Endothelial cell of umbilical vein (primary cell): ENCODE results near the gene SLC23A2. TPM values are rescaled to one million over a fixed set of nuclear protein-coding genes. Genes with fewer than 3 reads are reported as not detected.

Source experiments
- BruUV-seq: library from RNA; stranded (reverse); fragments of 400-500 nt; replicated peaks from 2 replicates; lab custom pipeline; 2021; lab: Mats Ljungman, UMichigan
- CTCF ChIA-PET: fragments of 300-600, 350-600 bp; sonication (Branson Sonifier 250); formaldehyde crosslinking; loops from one replicate; lab custom pipeline; 2021; ENCODE audit warnings: antibody characterized with exemption, inconsistent platforms; lab: Charles Lee
- POLR2A ChIA-PET: fragments of 300-600, 350-600 bp; sonication (Branson Sonifier 250); formaldehyde crosslinking; loops from one replicate; lab custom pipeline; 2021; ENCODE audit warnings: antibody characterized with exemption, inconsistent platforms; lab: Charles Lee
- DNase-seq: peaks from one replicate; pipeline ENCODE4 v3.0.0-alpha.2; 2011; ENCODE audit warnings: low read depth, low spot score
- FAIRE-seq: peaks from 2 replicates; lab custom pipeline; 2011; peaks lifted over from hg19 to GRCh38; lab: Jason Lieb, UNC
- H2AFZ ChIP-seq: 2 replicates; pipeline ENCODE4 v1.6.0; 2012; ENCODE audit warnings: low read depth, low read length, control low read depth, inconsistent platforms
- H3K27ac ChIP-seq: 2 replicates; pipeline ENCODE4 v1.5.1; 2011; ENCODE audit warnings: low read depth, mild to moderate bottlenecking, control low read depth, low read length, moderate library complexity; ENCODE audit not compliant: insufficient read depth
- H3K27me3 ChIP-seq, 2 experiments: 2 replicates each; pipeline versions ENCODE4 v1.6.0 to v1.6.1; 2011; ENCODE audit warnings: low read length in 2 of 2, mixed read lengths in 1 of 2; ENCODE audit not compliant: control insufficient read depth in 2 of 2, insufficient read depth in 2 of 2
- H3K36me3 ChIP-seq, 2 experiments: 2 replicates in 1 of 2; 3 replicates in 1 of 2; pipeline ENCODE4 v1.5.1; 2011; ENCODE audit warnings: low read length in 2 of 2, mild to moderate bottlenecking in 1 of 2, moderate library complexity in 1 of 2; ENCODE audit not compliant: control insufficient read depth in 2 of 2, insufficient read depth in 2 of 2; ENCODE audit errors: extremely low read depth in 1 of 2
- H3K4me1 ChIP-seq: 3 replicates; pipeline ENCODE4 v1.5.1; 2011; ENCODE audit warnings: mild to moderate bottlenecking, low read length; ENCODE audit not compliant: control insufficient read depth, insufficient read depth; ENCODE audit errors: extremely low read depth
- H3K4me2 ChIP-seq: 2 replicates; pipeline ENCODE4 v1.6.1; 2011; ENCODE audit warnings: low read length, control low read depth, mixed read lengths; ENCODE audit not compliant: insufficient read depth
- H3K4me3 ChIP-seq, 3 experiments: fragments of 200-600 bp in 1 of 3; sonication (generic), shearing (Covaris generic) in 1 of 3; replicated peaks in 1 of 3; 2 replicates each; pipeline ENCODE4 v1.5.1; 2011 to 2016; ENCODE audit warnings: control low read depth in 3 of 3, low read length in 3 of 3, mild to moderate bottlenecking in 2 of 3, inconsistent platforms in 1 of 3, low read depth in 1 of 3, moderate library complexity in 1 of 3; ENCODE audit not compliant: insufficient read depth in 1 of 3
- H3K79me2 ChIP-seq: 2 replicates; pipeline ENCODE4 v1.6.0; 2012; ENCODE audit warnings: low read length, inconsistent platforms; ENCODE audit not compliant: control insufficient read depth, insufficient read depth
- H3K9ac ChIP-seq: replicated peaks from 2 replicates; pipeline ENCODE3; 2011; ENCODE audit warnings: low read length, control low read depth; ENCODE audit not compliant: insufficient read depth; ENCODE audit errors: extremely low read depth
- H3K9me1 ChIP-seq: replicated peaks from 3 replicates; pipeline ENCODE4 v1.6.0; 2011; ENCODE audit warnings: mild to moderate bottlenecking, low read length; ENCODE audit not compliant: control insufficient read depth, insufficient read depth; ENCODE audit errors: extremely low read depth
- H3K9me3 ChIP-seq: replicated peaks from 2 replicates; pipeline ENCODE4 v1.5.1; 2012; ENCODE audit warnings: low read length, inconsistent platforms; ENCODE audit not compliant: control insufficient read depth, insufficient read depth
- H4K20me1 ChIP-seq: replicated peaks from 2 replicates; pipeline ENCODE3; 2011; ENCODE audit warnings: mild to moderate bottlenecking, low read length; ENCODE audit not compliant: control insufficient read depth, insufficient read depth; ENCODE audit errors: extremely low read depth
- CTCF ChIP-seq, 2 donors: IDR thresholded peaks; 1 replicate in 1 of 2; 2 replicates in 1 of 2; pipeline ENCODE4 v1.5.1; 2011; ENCODE audit warnings: low read length in 2 of 2, mild to moderate bottlenecking in 2 of 2, moderate library complexity in 2 of 2, control low read depth in 1 of 2, inconsistent platforms in 1 of 2, low read depth in 1 of 2; ENCODE audit not compliant: insufficient read depth in 1 of 2; ENCODE audit errors: extremely low read depth in 1 of 2
- EZH2 ChIP-seq: IDR thresholded peaks from 2 replicates; pipeline ENCODE4 v1.6.1; 2012; ENCODE audit warnings: borderline replicate concordance, low read depth, mild to moderate bottlenecking, moderate library complexity, low read length, inconsistent platforms; ENCODE audit not compliant: severe bottlenecking
- FOS ChIP-seq: IDR thresholded peaks from 2 replicates; pipeline ENCODE4 v1.6.1; 2011; ENCODE audit warnings: mild to moderate bottlenecking, low read length, moderate library complexity, borderline replicate concordance; ENCODE audit not compliant: insufficient read depth
- GATA2 ChIP-seq: IDR thresholded peaks from 2 replicates; pipeline ENCODE4 v1.7.0; 2011; ENCODE audit warnings: low read depth, mild to moderate bottlenecking, moderate library complexity, mixed read lengths, low read length; ENCODE audit not compliant: insufficient read length, insufficient read depth
- JUN ChIP-seq: IDR thresholded peaks from 2 replicates; pipeline ENCODE4 v1.6.1; 2011; ENCODE audit warnings: borderline replicate concordance, low read depth; ENCODE audit not compliant: insufficient read length, insufficient read depth
- MAX ChIP-seq: IDR thresholded peaks from 2 replicates; pipeline ENCODE4 v1.6.1; 2011; ENCODE audit not compliant: insufficient read depth, insufficient read length
- MYC ChIP-seq: IDR thresholded peaks from one replicate; pipeline ENCODE4 v1.6.1; 2011; ENCODE audit warnings: mild to moderate bottlenecking, low read depth, low read length
- POLR2A ChIP-seq: IDR thresholded peaks from 2 replicates; pipeline ENCODE4 v1.6.1; 2012; ENCODE audit warnings: low read depth, mild to moderate bottlenecking, control low read depth, low read length
- POLR2AphosphoS5 ChIP-seq: IDR thresholded peaks from 2 replicates; pipeline ENCODE4 v1.6.1; 2012; ENCODE audit warnings: low read depth, mild to moderate bottlenecking, control low read depth, low read length, moderate library complexity; ENCODE audit not compliant: insufficient read depth
- dilution Hi-C: fragments of 300-500 bp; cut with MboI; formaldehyde crosslinking; loops from one replicate; pipeline ENCODE4 v1.15.0; 2019; ENCODE audit warnings: low sequenced_read_pairs; ENCODE audit not compliant: extremely low pct_ligation_motif_present
- intact Hi-C: fragments of 100-400 bp; cut with micrococcal nuclease; formaldehyde crosslinking; loops from one replicate; pipeline ENCODE4 v1.10.0; 2022
- polyA plus RNA-seq, 4 experiments: library from polyadenylated mRNA; depleted of rRNA in 3 of 4; stranded (reverse) in 3 of 4; unstranded in 1 of 4; fragments of >200 nt; gene quantifications; 2 replicates each; pipeline versions ENCODE4 v1.2.1 to v1.2.3, GENCODE V29; 2011 to 2012; ENCODE audit warnings: missing spikeins in 1 of 4
- total RNA-seq: library from RNA; stranded (reverse); gene quantifications from 2 replicates; pipeline ENCODE4 v1.2.3, GENCODE V29; 2021

The SLC23A2 gene
- total and polyA plus RNA-seq, 2 donors (not counting 3 experiments of a cell fraction or from before 2014, with no cell fraction given) = 24.4 to 24.5 TPM

DNA sequence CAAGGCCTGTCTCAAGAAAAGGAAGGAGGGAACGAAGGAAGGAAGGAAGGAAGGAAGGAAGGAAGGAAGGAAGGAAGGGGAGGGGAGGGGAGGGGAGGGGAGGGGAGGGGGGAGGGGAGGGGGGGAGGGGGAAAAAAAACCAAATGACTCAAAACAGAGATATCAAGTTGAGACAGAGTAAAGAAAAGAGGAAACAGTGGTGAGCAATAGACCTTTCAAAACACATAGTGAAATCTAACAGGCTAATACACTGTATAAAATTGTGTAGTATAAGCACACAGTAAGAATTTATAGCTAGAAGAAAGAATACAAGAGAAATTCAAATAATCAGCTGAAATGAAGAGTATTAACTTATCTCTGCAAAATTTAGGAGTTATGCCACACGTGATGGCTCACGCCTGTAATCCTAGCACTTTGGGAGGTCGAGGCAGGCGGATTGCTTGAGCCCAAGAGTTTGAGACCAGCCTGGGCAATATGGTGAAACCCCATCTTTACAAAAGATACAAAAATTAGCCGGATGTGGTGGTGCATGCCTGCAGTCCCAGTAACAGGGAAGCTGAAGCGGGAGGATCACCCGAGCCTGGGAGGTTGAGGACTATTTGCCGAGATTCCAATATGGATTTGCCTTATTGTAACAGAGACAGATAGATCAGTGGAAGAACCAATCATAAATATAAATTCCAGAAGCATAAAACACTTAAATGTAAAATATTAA lies 156.4 kb downstream of the SLC23A2 start:
- TF ChIP-seq MYC (no peak), GATA2 (no peak), FOS (no peak), JUN (no peak), CTCF (IDR thresholded peaks at IDR 0.05; ENCODE audit: extremely low read depth in 1 of 2, insufficient read depth in 1 of 2, low read depth in 1 of 2, low read length in 2 of 2) (no peak)
- Histone ChIP-seq H3K27me3 (peaks cover 2 to 4% of the 10 kb centered on the region in 2 experiments), H2AFZ (no peak overlapping the region), H3K4me3 (no peak overlapping the region), H3K79me2 (no peaks in the 10 kb centered on the region), H3K9ac (no peak overlapping the region), H4K20me1 (no peaks in the 10 kb centered on the region), H3K36me3 (no peaks in the 10 kb centered on the region), H3K4me2 (no peak overlapping the region), H3K4me1 (no peaks in the 10 kb centered on the region), H3K9me3 (no peaks in the 10 kb centered on the region), H3K27ac (no peak overlapping the region), H3K9me1 (no peaks in the 10 kb centered on the region)
- ChIA-PET POLR2A (no interaction called here), CTCF (no interaction called here)
- FAIRE-seq = no peak
- no peak for DNase-seq
- dilution Hi-C loops = no loop called here
- BruUV-seq = no TSS peak
- intact Hi-C loops = no loop called here

DNA sequence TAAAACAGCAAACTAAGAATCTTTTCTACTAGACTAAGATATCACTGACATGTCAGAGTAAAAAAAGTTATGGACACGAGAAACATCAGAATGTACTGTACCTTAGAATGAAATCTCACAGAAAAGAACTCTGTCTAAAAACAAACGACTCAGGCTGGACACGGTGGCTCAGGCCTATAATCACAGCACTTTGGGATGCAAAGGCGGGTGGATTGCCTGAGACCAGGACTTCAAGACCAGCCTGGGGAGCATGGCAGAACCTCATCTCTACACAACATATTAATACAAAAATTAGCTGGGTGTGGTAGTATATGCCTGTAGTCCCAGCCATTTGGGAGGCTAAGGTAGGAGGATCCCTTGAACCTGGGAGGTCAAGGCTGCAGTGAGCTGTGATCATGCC lies 157.0 kb downstream of the SLC23A2 start:
- no peaks in the 10 kb centered on the region for H3K36me3 ChIP-seq
- no TSS peak for BruUV-seq
- H3K4me2 ChIP-seq = no peak overlapping the region
- intact Hi-C loops = no loop called here
- no peaks in the 10 kb centered on the region for H4K20me1 ChIP-seq
- H3K4me1 ChIP-seq = no peaks in the 10 kb centered on the region
- ChIA-PET CTCF (no interaction called here), POLR2A (no interaction called here)
- no peak overlapping the region for H2AFZ ChIP-seq
- no peaks in the 10 kb centered on the region for H3K9me1 ChIP-seq
- FAIRE-seq (peak; percentile 8), DNase-seq (no peak)
- H3K9me3 ChIP-seq = no peaks in the 10 kb centered on the region
- no peak overlapping the region for H3K27ac ChIP-seq
- no peak overlapping the region for H3K9ac ChIP-seq
- no peaks in the 10 kb centered on the region for H3K79me2 ChIP-seq
- H3K27me3 ChIP-seq = peaks cover 2 to 6% of the 10 kb centered on the region in 2 experiments
- dilution Hi-C loops = no loop called here
- TF ChIP-seq MYC (no peak), JUN (no peak), EZH2 (no peak), CTCF (IDR thresholded peaks at IDR 0.05; ENCODE audit: extremely low read depth in 1 of 2, insufficient read depth in 1 of 2, low read depth in 1 of 2, low read length in 2 of 2) (no peak), GATA2 (no peak), POLR2AphosphoS5 (no peak), POLR2A (no peak), MAX (no peak), FOS (no peak)
- no peak overlapping the region for H3K4me3 ChIP-seq
